ENCODE data around the gene MRPS27.

- TF ChIP-seq CTCF (IDR thresholded peaks at IDR 0.05) (no peak), EP300 (IDR thresholded peaks at IDR 0.05) (no peak), POLR2A (IDR thresholded peaks at IDR 0.05) (no peak)
Measured at GRCh38 chr5:72234265-72234700, 85.8 kb downstream of the MRPS27 start.
